K562 (cell line): ENCODE results near the gene DNAH9. TPM values are rescaled to one million over a fixed set of nuclear protein-coding genes. Genes with fewer than 3 reads are reported as not detected.

Experiments used
- KHSRP ChIP-seq: fragments of 450-650 bp; IDR thresholded peaks from 2 replicates; pipeline ENCODE4 v1.6.1; 2017
- PHF20 ChIP-seq: fragments of 450-650 bp; IDR thresholded peaks from 2 replicates; pipeline ENCODE4 v1.6.1; 2018; ENCODE audit not compliant: partially characterized antibody
- RAD21 ChIP-seq, 2 experiments: fragments of 250-450 bp in 1 of 2; fragments of 450-650 bp in 1 of 2; sonication (Bioruptor Pico) in 1 of 2; formaldehyde crosslinking in 1 of 2; IDR thresholded peaks in 1 of 2; conservative IDR thresholded peaks in 1 of 2; 2 replicates each; pipeline versions ENCODE4 v1.4.0 to v1.8.0; 2020 to 2022; ENCODE audit warnings: mild to moderate bottlenecking in 2 of 2, moderate library complexity in 1 of 2
- THRAP3 ChIP-seq: fragments of 450-650 bp; IDR thresholded peaks from 2 replicates; pipeline ENCODE4 v1.6.1; 2016; ENCODE audit warnings: mild to moderate bottlenecking, inconsistent platforms, borderline replicate concordance
- ZNF699 ChIP-seq: fragments of 250-450 bp; sonication (Bioruptor Pico); IDR thresholded peaks from 2 replicates; pipeline ENCODE4 v1.8.0; 2021; ENCODE audit warnings: mild to moderate bottlenecking, moderate library complexity; ENCODE audit not compliant: insufficient replicate concordance
- polyA plus RNA-seq, 8 experiments: library from polyadenylated mRNA; depleted of rRNA in 4 of 8; stranded (reverse) in 5 of 8; unstranded in 3 of 8; fragments of >200 nt; fragmentation: Nextera tagmentation in 2 of 8; fragmentation: Illumina TruSeq in 1 of 8; extraction: Ambion mirVana in 2 of 8; extraction: Trizol in 1 of 8; gene quantifications; 2 replicates each; pipeline versions ENCODE4 v1.2.1 to v1.2.3, GENCODE V29; 2011 to 2014; ENCODE audit warnings: inconsistent platforms in 1 of 8, missing spikeins in 1 of 8
- total RNA-seq, 7 experiments: library from RNA; depleted of rRNA in 6 of 7; stranded (reverse); fragments of >200 nt in 6 of 7; fragmentation: Illumina TruSeq in 2 of 7; extraction: Trizol in 2 of 7; gene quantifications; 2 replicates each; pipeline versions ENCODE4 v1.2.1 to v1.2.3, GENCODE V29; 2011 to 2021; ENCODE audit warnings: low replicate concordance in 1 of 7
- TF ChIP-seq, protein P1 (sequence below), 2 experiments: fragments of 450-650 bp; formaldehyde crosslinking in 1 of 2; IDR thresholded peaks; 2 replicates each; pipeline versions ENCODE4 v1.4.0 to v1.6.1; 2014 to 2020; ENCODE audit warnings: mild to moderate bottlenecking in 2 of 2, borderline replicate concordance in 1 of 2, low read depth in 1 of 2

Gene DNAH9
- total and polyA plus RNA-seq, 9 of the 15 experiments (the other 6 are each of a cell fraction or from before 2014, with no cell fraction given): not detected

GRCh38 chr17:11954936-11955335, 356.7 kb downstream of the DNAH9 start (continued):
- TF ChIP-seq RAD21 (CRISPR knock-in tag; conservative IDR thresholded peaks at IDR 0.05 in 1 of 2, IDR thresholded peaks at IDR 0.05 in 1 of 2) (no peak), ZNF699 (CRISPR knock-in tag) (no peak), PHF20 (no peak), THRAP3 (no peak), KHSRP (no peak)
- TF ChIP-seq, protein P1, sequence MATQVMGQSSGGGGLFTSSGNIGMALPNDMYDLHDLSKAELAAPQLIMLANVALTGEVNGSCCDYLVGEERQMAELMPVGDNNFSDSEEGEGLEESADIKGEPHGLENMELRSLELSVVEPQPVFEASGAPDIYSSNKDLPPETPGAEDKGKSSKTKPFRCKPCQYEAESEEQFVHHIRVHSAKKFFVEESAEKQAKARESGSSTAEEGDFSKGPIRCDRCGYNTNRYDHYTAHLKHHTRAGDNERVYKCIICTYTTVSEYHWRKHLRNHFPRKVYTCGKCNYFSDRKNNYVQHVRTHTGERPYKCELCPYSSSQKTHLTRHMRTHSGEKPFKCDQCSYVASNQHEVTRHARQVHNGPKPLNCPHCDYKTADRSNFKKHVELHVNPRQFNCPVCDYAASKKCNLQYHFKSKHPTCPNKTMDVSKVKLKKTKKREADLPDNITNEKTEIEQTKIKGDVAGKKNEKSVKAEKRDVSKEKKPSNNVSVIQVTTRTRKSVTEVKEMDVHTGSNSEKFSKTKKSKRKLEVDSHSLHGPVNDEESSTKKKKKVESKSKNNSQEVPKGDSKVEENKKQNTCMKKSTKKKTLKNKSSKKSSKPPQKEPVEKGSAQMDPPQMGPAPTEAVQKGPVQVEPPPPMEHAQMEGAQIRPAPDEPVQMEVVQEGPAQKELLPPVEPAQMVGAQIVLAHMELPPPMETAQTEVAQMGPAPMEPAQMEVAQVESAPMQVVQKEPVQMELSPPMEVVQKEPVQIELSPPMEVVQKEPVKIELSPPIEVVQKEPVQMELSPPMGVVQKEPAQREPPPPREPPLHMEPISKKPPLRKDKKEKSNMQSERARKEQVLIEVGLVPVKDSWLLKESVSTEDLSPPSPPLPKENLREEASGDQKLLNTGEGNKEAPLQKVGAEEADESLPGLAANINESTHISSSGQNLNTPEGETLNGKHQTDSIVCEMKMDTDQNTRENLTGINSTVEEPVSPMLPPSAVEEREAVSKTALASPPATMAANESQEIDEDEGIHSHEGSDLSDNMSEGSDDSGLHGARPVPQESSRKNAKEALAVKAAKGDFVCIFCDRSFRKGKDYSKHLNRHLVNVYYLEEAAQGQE (IDR thresholded peaks at IDR 0.05; ENCODE audit: borderline replicate concordance): no peak
- TF ChIP-seq, protein P1 (CRISPR knock-in tag; IDR thresholded peaks at IDR 0.05; ENCODE audit: low read depth): no peak
